Right ventricle myocardium superior (tissue), 1 donor: Measurements from ENCODE around the gene HASPIN. TPM values are rescaled to one million over a fixed set of nuclear protein-coding genes. Genes with fewer than 3 reads are reported as not detected.

ENCODE experiments used
- total RNA-seq: library from RNA; stranded (reverse); fragmentation: NEBNext Ultra II Directional; extraction: Animal tissue kit (Norgen Biotek cat#: 25700); gene quantifications from one replicate; pipeline ENCODE4 v1.2.1, GENCODE V29; 2021
- donor health status: DM: no; HTN: yes; CAD: no; lungs with severe emphysema.

Gene HASPIN
- total RNA-seq, 1 donor from 2014 or later: 0.13 TPM

Other genes starting within 250 kb of the HASPIN start
- 2.5 TPM for gene ASPA, start 247.9 kb upstream of the HASPIN start, total RNA-seq
- 1.0 TPM for gene TRPV3, start 166.1 kb upstream of the HASPIN start, total RNA-seq
- 4.0 TPM for gene TRPV1, start 114.5 kb upstream of the HASPIN start, total RNA-seq
- 4.7 TPM for gene SHPK, start 87.7 kb upstream of the HASPIN start, total RNA-seq
- gene CTNS, start 87.1 kb upstream of the HASPIN start, total RNA-seq: 5.1 TPM
- gene TAX1BP3, start 55.3 kb upstream of the HASPIN start, total RNA-seq: 149 TPM
- 64.6 TPM for gene EMC6, start 55.1 kb upstream of the HASPIN start, total RNA-seq
- 13.0 TPM for gene P2RX5, start 27.7 kb upstream of the HASPIN start, total RNA-seq
- gene ITGAE, start 77.3 kb downstream of the HASPIN start, total RNA-seq: 14.8 TPM
- 13.8 TPM for gene NCBP3, start 122.3 kb downstream of the HASPIN start, total RNA-seq
- gene CAMKK1, start 169.2 kb downstream of the HASPIN start, total RNA-seq: 4.0 TPM
- gene P2RX1, start 192.6 kb downstream of the HASPIN start, total RNA-seq: 0.08 TPM
- gene ATP2A3, start 240.5 kb downstream of the HASPIN start, total RNA-seq: 6.0 TPM